ENCODE data around the gene HOXC5.

HOXC5 gene

DNA sequence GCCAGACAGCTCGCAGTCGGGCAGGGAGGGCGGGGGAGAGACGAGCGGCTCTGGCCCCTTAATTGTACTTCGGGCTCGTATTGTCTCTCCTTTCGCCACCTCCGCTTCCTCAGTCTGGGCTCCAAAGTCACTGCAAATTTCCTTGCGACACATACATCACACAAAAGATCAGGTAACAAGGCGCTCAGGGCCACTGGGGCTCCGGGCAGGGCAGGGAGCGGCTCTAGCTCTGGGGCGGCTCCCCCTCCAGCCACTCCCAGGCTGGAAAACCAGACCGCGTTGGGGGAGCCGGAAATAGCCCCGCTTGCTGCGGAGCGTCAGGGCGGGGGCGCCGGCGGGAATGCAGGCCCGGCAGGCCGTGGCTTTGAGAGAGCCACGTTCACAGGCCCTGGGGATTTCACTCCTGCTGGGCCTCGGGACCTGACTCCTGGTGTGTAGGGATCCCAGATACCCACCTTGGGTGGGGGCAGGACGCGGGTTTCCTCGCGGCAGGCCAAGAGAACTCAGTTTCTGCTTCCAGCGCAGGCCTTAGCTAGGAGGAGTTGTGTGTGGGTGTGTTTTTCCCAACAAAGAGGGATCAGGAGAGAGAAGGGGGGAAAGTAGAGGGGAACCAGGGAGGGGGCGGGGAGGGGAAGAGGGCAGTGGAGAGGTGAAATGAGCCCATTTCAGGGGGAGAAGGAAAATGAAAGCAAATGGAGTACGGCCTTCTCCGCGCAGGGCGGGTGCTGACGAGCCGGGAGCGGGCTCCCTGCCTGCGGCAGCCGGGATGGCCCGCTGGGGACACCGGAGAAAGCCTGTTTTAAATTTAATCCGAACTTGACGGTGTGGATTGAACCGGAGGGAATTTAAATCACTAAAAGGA is 37.2 kb upstream of the HOXC5 start:
- DNase-seq (ENCODE audit: low read depth in 2 of 3, low spot score in 2 of 3): no peak

GRCh38 chr12:53996240-53997203 is 36.3 kb upstream of the HOXC5 start:
- DNase-seq (ENCODE audit: low read depth in 2 of 3, low spot score in 2 of 3): no peak

- no peak for DNase-seq (ENCODE audit: low read depth in 2 of 3, low spot score in 2 of 3)
These were observed 35.4 kb upstream of the HOXC5 start for GRCh38 chr12:53997204-53998109.

- DNase-seq (ENCODE audit: low read depth in 2 of 3, low spot score in 2 of 3): no peak
These were observed 34.5 kb upstream of the HOXC5 start for GRCh38 chr12:53998110-53998899.

- DNase-seq (ENCODE audit: low read depth in 2 of 3, low spot score in 2 of 3): no peak
These were observed 34.0 kb upstream of the HOXC5 start for GRCh38 chr12:53998900-53999236.

DNA sequence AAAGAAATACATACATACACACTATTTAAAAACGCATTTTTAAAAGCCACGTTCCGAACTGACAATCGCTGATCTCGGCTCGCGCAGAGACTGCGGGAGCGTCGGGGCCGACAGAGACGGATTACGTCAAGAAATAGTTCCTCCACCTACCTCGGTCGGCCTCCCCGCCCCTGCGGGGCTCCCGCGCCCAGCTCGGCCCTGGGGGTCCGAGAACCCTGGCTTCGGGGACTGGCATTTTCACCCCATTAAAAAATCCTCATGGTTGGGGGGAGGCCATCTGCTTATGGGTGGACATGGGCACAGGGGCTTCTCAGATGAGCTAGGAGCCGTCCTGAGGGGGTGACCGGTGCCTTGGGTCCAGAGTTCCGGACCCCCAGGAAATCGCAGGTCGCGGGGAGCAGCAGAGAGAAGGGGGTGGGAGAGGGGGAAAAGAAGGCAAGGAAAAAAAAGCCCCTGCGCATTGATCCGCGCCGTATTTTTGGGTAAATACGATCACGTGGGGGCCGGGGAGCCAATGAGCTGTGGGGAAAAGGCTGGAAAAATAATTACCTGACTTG is 33.2 kb upstream of the HOXC5 start:
- DNase-seq (ENCODE audit: low read depth in 2 of 3, low spot score in 2 of 3): no peak

DNA sequence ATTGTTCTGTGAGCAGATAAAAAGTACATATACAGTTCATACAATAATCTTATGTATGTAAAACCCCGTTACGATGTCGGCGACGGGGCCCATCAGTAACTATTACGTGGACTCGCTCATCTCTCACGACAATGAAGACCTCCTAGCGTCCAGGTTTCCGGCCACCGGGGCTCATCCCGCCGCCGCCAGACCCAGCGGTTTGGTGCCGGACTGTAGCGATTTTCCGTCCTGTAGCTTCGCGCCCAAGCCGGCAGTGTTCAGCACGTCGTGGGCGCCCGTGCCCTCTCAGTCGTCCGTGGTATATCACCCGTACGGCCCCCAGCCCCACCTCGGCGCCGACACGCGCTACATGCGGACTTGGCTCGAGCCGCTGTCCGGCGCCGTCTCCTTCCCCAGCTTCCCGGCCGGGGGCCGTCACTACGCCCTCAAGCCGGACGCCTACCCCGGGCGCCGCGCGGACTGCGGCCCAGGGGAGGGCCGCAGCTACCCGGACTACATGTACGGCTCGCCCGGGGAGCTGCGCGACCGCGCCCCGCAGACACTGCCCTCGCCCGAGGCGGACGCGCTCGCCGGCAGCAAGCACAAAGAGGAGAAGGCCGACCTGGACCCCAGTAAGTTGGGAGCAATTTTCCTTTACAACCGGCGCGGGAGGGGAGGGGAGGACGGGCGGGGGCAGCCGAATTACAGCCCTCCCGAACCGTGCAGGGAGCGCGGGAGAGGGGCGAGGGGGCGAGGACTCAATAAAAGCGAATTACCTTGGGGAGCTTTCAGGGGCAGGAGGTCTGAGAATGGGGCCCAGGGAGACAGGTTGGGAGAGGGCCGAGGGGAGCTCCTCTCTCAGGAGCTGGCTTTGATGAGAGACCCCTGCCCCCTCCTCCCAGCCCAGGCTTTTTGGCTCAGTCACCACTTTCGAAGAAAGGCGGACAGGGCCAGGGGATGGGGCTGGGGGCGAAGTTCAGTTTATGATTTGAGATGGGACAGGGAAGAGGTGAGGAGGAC is 32.4 kb upstream of the HOXC5 start, which contains the start of gene HOXC9:
TSS of gene HOXC9 (plus strand) at position 46 of the 999 bp plus-strand sequence. CDS start at position 74, 28 bp downstream.
- no peak for DNase-seq (ENCODE audit: low read depth in 2 of 3, low spot score in 2 of 3)

DNA sequence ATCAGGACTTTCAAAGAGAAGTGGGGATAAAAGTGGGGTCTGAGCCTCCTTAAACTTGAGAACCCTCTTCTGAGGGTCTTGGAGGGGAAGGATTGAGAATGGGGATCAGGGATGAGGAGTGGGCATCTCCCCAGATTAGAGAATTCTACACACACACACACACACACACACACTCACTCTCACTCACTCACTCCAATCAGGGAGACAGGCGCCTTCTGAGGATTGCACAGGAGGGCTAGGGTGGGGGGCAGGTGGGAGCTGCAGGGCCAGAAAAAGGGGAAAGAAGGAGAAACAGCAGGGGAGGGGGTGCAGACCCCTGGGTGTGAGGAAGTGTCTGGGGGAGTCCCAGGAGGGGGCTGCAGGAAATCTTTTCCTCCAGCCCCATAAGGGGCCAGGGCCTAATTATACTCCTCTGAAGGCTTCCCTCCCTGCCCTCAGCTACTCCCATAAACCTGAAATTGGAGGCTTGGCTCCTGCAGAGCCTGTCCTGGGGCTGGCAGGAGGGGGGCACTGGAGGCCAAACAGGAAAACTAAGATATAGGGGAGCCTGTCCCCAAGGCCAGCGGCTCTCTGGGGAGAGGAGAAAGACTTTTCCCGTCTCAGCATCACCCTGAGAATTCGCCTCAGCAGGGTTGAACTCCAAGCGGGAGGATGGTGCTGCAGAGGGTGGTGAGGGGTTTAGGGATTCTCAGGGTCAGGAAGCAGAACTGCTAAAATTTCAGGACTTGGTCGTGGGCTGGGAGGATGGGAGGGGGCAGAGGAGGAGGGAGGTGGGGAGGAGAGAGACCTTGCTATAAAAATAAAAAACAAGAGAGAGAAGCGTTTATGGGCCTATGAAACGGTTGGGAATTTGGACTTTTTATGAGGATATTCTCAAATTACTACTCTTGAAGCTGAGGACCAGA is 31.3 kb upstream of the HOXC5 start:
- no peak for DNase-seq (ENCODE audit: low read depth in 2 of 3, low spot score in 2 of 3)

GRCh38 chr12:54002278-54002914 is 30.5 kb upstream of the HOXC5 start:
- no peak for DNase-seq (ENCODE audit: low read depth in 2 of 3, low spot score in 2 of 3)

GRCh38 chr12:54002915-54003389 is 29.9 kb upstream of the HOXC5 start:
- no peak for DNase-seq (ENCODE audit: low read depth in 2 of 3, low spot score in 2 of 3)

DNA sequence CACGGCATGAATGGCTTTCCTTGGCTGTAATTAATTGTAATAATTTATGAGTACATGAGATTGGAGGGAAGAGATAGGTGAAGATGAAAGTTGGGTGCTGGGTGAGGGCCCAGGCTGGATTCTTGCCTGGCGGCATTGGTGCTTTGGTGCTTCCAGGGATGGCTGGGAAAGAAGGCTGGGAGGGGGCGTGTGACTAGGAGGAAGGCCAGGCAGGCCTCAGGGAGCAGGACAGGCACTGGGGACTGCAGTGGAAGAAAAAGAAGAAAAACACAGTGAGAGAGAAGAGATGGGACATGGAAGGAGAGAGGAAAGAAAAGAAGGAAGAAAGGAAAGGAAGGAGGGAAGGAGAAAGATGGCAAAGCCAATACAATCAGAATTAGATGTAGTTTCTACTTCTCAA is 29.2 kb upstream of the HOXC5 start:
- no peak for DNase-seq (ENCODE audit: low read depth in 2 of 3, low spot score in 2 of 3)

GRCh38 chr12:54004063-54004840 is 28.6 kb upstream of the HOXC5 start:
- DNase-seq (ENCODE audit: low read depth in 2 of 3, low spot score in 2 of 3): no peak

DNA sequence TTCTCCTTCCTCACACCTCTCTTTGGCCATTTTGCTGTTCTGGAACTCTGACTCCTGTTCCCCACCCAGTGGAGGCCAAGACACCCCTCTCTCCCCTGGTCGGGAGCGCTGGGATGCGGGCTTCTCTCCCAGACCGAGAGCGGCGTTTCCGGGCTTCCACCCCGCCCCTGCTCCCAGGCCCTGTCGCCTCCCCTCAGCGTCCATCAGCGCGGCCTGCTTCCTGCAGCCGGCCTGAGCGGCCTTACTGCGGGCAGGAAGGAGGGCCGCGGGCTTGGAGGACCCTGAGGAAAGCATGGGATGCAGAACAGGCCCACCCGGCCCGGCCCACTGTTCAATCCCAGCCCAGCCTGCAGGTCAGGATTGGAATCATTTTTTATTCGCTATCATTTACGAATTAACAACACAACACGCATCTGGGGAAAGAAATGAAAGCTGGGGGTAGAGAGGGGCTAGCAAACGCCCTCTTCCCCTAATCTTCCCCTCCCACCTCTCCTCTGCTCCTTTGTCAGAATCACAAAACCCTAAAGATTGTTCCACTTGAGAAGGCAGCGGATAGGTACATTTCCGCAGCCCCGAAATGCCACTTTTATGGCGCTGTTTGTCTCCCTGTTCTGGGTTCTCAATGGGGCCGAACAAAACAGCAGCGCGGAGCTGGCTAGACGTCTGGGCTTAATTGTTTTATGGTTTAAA is 27.9 kb upstream of the HOXC5 start:
- no peak for DNase-seq (ENCODE audit: low read depth in 2 of 3, low spot score in 2 of 3)

DNA sequence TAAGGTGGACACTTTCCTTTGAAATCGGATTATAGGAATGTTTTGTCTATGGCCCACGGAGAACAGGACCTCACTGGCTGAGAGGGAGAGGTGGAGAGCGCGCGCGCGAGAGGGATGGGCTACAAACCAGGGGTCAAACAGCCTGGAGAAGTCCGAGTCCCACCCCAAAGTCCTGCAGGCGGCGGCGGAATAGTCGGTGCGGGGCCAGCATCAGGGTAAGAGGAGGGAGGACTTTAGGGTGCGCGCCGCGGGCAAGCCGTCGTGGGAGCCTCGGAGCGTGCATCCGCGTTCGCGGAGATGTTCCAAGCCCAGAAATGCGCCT is 27.4 kb upstream of the HOXC5 start:
- no peak for DNase-seq (ENCODE audit: low read depth in 2 of 3, low spot score in 2 of 3)

DNA sequence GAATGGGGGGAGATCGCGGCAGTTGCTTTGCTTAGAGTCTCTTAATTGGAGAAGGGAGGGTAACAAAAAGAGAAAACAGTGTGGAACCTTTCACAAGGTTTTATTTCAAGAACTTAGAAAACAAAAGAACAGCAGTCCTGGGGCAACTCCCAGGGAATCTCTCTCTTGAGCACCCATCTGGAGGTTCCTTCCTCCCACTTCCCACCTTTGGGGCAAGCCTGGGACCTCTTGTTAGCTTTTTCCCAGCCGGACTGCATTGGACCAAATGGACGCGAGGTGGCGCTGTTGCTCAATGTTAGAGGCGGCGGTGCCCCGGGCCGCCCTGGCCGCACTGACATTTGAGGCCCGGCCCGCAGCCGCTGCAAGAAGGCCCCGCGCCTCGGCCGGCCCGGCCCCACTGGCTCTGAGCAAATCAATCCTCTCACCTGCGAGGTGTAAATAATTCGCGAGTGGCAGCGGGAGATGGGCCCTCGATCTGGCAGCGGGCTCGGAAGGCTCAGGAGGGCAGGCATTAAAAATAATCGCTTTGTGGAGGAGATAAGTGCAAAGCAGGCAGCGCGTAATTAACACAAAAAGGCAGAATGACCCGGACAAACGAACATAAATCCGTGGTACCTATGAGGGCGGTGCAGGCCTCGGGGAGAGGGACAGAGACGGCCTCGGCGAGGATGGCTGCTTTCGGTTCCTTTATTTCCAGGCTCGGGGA is 26.8 kb upstream of the HOXC5 start:
- DNase-seq (ENCODE audit: low read depth in 2 of 3, low spot score in 2 of 3): peak; percentile 45 to 87 (median 87)

All from activated CD8-positive, alpha-beta memory T cell treated with anti-CD3 and anti-CD28 coated beads for 48 hours (primary cell).